Measurements from ENCODE around the gene RBM5.

Gene RBM5

GRCh38 chr3:50121072-50122032 lies 32.6 kb downstream of the RBM5 start:
- peak; percentile 35 to 53 for DNase-seq (ENCODE audit: low read depth in 2 of 2)

GRCh38 chr3:50122071-50122470 lies 33.4 kb downstream of the RBM5 start:
- no peak for DNase-seq (ENCODE audit: low read depth in 2 of 2)

GRCh38 chr3:50122661-50123391 lies 34.1 kb downstream of the RBM5 start:
- no peak for DNase-seq (ENCODE audit: low read depth in 2 of 2)

GRCh38 chr3:50123394-50124051 lies 34.8 kb downstream of the RBM5 start:
- DNase-seq (ENCODE audit: low read depth in 2 of 2), result no peak

GRCh38 chr3:50124052-50124799 lies 35.5 kb downstream of the RBM5 start:
- no peak for DNase-seq (ENCODE audit: low read depth in 2 of 2)

GRCh38 chr3:50124800-50125178 lies 36.1 kb downstream of the RBM5 start:
- DNase-seq (ENCODE audit: low read depth in 2 of 2), result no peak

- DNase-seq (ENCODE audit: low read depth in 2 of 2), result no peak
These were observed 37.0 kb downstream of the RBM5 start for GRCh38 chr3:50125541-50126286.

GRCh38 chr3:50126287-50127211 lies 37.8 kb downstream of the RBM5 start:
- no peak for DNase-seq (ENCODE audit: low read depth in 2 of 2)

- DNase-seq (ENCODE audit: low read depth in 2 of 2), result no peak
These were observed 38.6 kb downstream of the RBM5 start for GRCh38 chr3:50127251-50127691.

- no peak for DNase-seq (ENCODE audit: low read depth in 2 of 2)
These were observed 39.3 kb downstream of the RBM5 start for GRCh38 chr3:50128001-50128400.

- DNase-seq (ENCODE audit: low read depth in 2 of 2), result no peak
These were observed 41.7 kb downstream of the RBM5 start for GRCh38 chr3:50130436-50130835.

- no peak for DNase-seq (ENCODE audit: low read depth in 2 of 2)
These were observed 43.9 kb downstream of the RBM5 start for GRCh38 chr3:50132421-50133282.

- DNase-seq (ENCODE audit: low read depth in 2 of 2), result no peak
These were observed 44.5 kb downstream of the RBM5 start for GRCh38 chr3:50133283-50133615.

GRCh38 chr3:50134367-50134766 lies 45.6 kb downstream of the RBM5 start:
- DNase-seq (ENCODE audit: low read depth in 2 of 2), result no peak

GRCh38 chr3:50135964-50136363 lies 47.2 kb downstream of the RBM5 start:
- DNase-seq (ENCODE audit: low read depth in 2 of 2), result no peak

- no peak for DNase-seq (ENCODE audit: low read depth in 2 of 2)
These were observed 48.1 kb downstream of the RBM5 start for GRCh38 chr3:50136714-50137405.

- no peak for DNase-seq (ENCODE audit: low read depth in 2 of 2)
These were observed 48.8 kb downstream of the RBM5 start for GRCh38 chr3:50137531-50137930.

Data from stimulated activated CD8-positive, alpha-beta memory T cell treated with anti-CD3 and anti-CD28 coated beads, Interleukin-2, amount 100 ng/mL, for 1 hour (primary cell).